ENCODE results near the gene SPAG6.

The SPAG6 gene

GRCh38 chr10:22464966-22465629 lies 119.8 kb downstream of the SPAG6 start:
- no peak for DNase-seq

- DNase-seq: no peak
These were observed 121.6 kb downstream of the SPAG6 start for GRCh38 chr10:22466763-22467334.

Measured in OCI-M1 (cell line).